Breast epithelium (tissue), 4 donors: ENCODE results near the gene MPST. TPM values are rescaled to one million over a fixed set of nuclear protein-coding genes. Genes with fewer than 3 reads are reported as not detected.

ENCODE experiments used
- DNase-seq, 2 donors: peaks; one replicate each; pipeline ENCODE4 v3.0.0-alpha.2; 2019; ENCODE audit warnings: low spot score in 2 of 2
- H3K27ac ChIP-seq, 2 donors: fragments of 200-600 bp; sonication (generic) in 1 of 2; one replicate each; pipeline ENCODE4 v1.5.1; 2016 to 2019; ENCODE audit warnings: mild to moderate bottlenecking in 1 of 2
- H3K27me3 ChIP-seq, 2 donors: fragments of 200-600 bp; sonication (generic) in 1 of 2; one replicate each; pipeline versions ENCODE4 v1.5.1 to v1.6.0; 2017 to 2019; ENCODE audit warnings: control low read depth in 1 of 2, mild to moderate bottlenecking in 1 of 2
- H3K36me3 ChIP-seq: fragments of 200-600 bp; one replicate; pipeline ENCODE4 v1.5.1; 2019
- H3K4me1 ChIP-seq, 2 donors: fragments of 200-600 bp; sonication (generic); one replicate each; pipeline ENCODE4 v1.5.1; 2016 to 2019; ENCODE audit warnings: control low read depth in 1 of 2
- H3K4me3 ChIP-seq, 3 donors: fragments of 200-600 bp; sonication (generic); 1 replicate in 2 of 3; 2 replicates in 1 of 3; pipeline ENCODE4 v1.5.1; 2016 to 2019; ENCODE audit warnings: mild to moderate bottlenecking in 3 of 3, moderate library complexity in 2 of 3
- H3K9me3 ChIP-seq, 2 donors: fragments of 200-600 bp; sonication (generic) in 1 of 2; one replicate each; pipeline ENCODE4 v1.5.1; 2016 to 2019; ENCODE audit warnings: control low read depth in 1 of 2
- POLR2A ChIP-seq: fragments of 450-650 bp; IDR thresholded peaks from one replicate; pipeline ENCODE4 v1.6.1; 2016; ENCODE audit warnings: antibody characterized with exemption, mild to moderate bottlenecking, moderate library complexity
- POLR2AphosphoS5 ChIP-seq, 3 donors: sonication (generic); formaldehyde crosslinking; IDR thresholded peaks; one replicate each; pipeline ENCODE4 v1.6.1; 2017; ENCODE audit warnings: antibody characterized with exemption in 3 of 3
- intact Hi-C: fragments of 100-400 bp; cut with DNase I; formaldehyde crosslinking; loops from one replicate; pipeline ENCODE4 v1.15.1; 2023; ENCODE audit warnings: low total_unique reads
- total RNA-seq, 3 donors: library from RNA; depleted of rRNA; stranded (reverse); fragments of >200 nt; gene quantifications; one replicate each; pipeline ENCODE4 v1.1.0, GENCODE V29; 2016
- TF ChIP-seq, protein P1 (sequence below), 3 donors: fragments of 450-650 bp; IDR thresholded peaks; one replicate each; pipeline ENCODE4 v1.5.1; 2016 to 2017; ENCODE audit warnings: antibody characterized with exemption in 3 of 3, mild to moderate bottlenecking in 3 of 3, moderate library complexity in 3 of 3

Gene MPST
- total RNA-seq, 3 donors from 2014 or later: 72.0 to 175 (median 113) TPM

GRCh38 chr22:37074537-37074936 lies 55.0 kb downstream of the MPST start:
- H3K4me1 ChIP-seq: no peaks in the 10 kb centered on the region
- H3K9me3 ChIP-seq: no peaks in the 10 kb centered on the region
- intact Hi-C loops: no loop called here
- no peak for DNase-seq
- H3K27me3 ChIP-seq: peaks cover 0 to 35% of the 10 kb centered on the region in 2 donors
- no peaks in the 10 kb centered on the region for H3K36me3 ChIP-seq
- H3K27ac ChIP-seq: no peak overlapping the region
- TF ChIP-seq, protein P1, sequence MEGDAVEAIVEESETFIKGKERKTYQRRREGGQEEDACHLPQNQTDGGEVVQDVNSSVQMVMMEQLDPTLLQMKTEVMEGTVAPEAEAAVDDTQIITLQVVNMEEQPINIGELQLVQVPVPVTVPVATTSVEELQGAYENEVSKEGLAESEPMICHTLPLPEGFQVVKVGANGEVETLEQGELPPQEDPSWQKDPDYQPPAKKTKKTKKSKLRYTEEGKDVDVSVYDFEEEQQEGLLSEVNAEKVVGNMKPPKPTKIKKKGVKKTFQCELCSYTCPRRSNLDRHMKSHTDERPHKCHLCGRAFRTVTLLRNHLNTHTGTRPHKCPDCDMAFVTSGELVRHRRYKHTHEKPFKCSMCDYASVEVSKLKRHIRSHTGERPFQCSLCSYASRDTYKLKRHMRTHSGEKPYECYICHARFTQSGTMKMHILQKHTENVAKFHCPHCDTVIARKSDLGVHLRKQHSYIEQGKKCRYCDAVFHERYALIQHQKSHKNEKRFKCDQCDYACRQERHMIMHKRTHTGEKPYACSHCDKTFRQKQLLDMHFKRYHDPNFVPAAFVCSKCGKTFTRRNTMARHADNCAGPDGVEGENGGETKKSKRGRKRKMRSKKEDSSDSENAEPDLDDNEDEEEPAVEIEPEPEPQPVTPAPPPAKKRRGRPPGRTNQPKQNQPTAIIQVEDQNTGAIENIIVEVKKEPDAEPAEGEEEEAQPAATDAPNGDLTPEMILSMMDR (IDR thresholded peaks at IDR 0.05): no peak
- TF ChIP-seq POLR2AphosphoS5 (IDR thresholded peaks at IDR 0.05) (no peak), POLR2A (no peak)
- no peak overlapping the region for H3K4me3 ChIP-seq

DNA sequence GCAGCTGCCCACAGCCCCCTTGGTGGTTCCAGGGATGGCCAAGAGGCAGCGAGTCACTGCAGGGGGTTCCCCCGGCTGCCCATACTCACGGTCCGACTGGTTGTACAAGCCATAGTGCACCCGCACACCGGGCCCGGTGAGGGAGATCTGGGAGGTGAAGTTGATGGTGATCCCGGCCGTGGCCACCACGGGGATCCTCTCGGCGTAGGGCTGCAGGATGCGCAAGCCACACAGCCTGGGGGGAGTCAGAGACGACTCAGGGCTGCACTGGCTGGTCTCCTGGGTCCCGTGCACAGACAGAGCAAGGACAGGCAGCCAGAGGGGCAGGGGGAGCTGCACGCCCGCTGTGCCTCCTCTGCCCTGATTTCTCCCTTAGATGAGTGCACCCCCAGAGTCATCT lies 55.5 kb downstream of the MPST start:
- no peaks in the 10 kb centered on the region for H3K9me3 ChIP-seq
- no peak overlapping the region for H3K4me3 ChIP-seq
- H3K36me3 ChIP-seq: no peaks in the 10 kb centered on the region
- H3K4me1 ChIP-seq: no peaks in the 10 kb centered on the region
- intact Hi-C loops: loop anchor here (5.0 kb wide), 1 partner anchor 513 kb away; no protein-coding TSS in a partner anchor
- TF ChIP-seq POLR2A (no peak), POLR2AphosphoS5 (IDR thresholded peaks at IDR 0.05) (no peak)
- TF ChIP-seq, protein P1 (IDR thresholded peaks at IDR 0.05): no peak
- DNase-seq: no peak
- peaks cover 0 to 30% of the 10 kb centered on the region in 2 donors for H3K27me3 ChIP-seq
- H3K27ac ChIP-seq: no peak overlapping the region

DNA sequence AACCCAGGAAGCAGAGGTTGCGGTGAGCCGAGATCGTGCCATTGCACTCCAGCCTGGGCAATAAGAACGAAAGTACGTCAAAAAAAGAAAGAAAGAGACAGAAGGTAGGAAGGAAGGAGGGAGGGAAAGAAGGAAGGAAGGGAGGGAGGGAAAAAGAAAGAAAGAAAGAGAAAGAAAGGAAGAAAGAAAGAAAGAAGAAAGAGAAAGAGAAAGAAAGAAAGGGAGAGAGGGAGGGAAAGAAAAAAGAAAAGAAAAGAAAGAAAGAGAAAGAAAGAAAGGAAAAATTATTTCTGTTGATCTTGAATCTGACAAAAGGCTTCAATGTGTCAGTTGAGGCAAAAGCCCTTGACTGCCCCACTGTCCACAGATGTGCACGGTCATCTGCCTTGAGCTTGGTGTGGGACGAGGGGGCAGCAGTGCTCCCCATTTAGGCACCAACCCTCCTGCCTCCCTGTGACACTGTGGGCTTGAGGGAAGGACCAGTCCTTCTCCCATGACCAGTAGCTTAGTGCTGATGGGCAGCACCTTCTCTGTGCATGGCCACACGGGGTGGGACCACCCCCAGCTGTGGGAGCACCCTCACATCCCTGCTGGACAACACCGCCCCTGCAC lies 56.4 kb downstream of the MPST start:
- Histone ChIP-seq H3K27me3 (peaks cover 0 to 21% of the 10 kb centered on the region in 2 donors), H3K4me1 (no peaks in the 10 kb centered on the region), H3K9me3 (no peaks in the 10 kb centered on the region), H3K27ac (no peak overlapping the region), H3K4me3 (no peak overlapping the region), H3K36me3 (no peaks in the 10 kb centered on the region)
- DNase-seq: no peak
- TF ChIP-seq POLR2AphosphoS5 (IDR thresholded peaks at IDR 0.05) (no peak), POLR2A (no peak)
- TF ChIP-seq, protein P1 (IDR thresholded peaks at IDR 0.05): no peak
- intact Hi-C loops: loop anchor here (5.0 kb wide), 1 partner anchor 514 kb away; no protein-coding TSS in a partner anchor

- H3K4me3 ChIP-seq: no peak overlapping the region
- TF ChIP-seq POLR2AphosphoS5 (IDR thresholded peaks at IDR 0.05): no peak
- TF ChIP-seq, protein P1 (IDR thresholded peaks at IDR 0.05): peak; percentile 52 to 65 (median 62)
- intact Hi-C loops: loop anchor here (5.0 kb wide), 1 partner anchor 516 kb away; no protein-coding TSS in a partner anchor
- H3K4me1 ChIP-seq: no peaks in the 10 kb centered on the region
- no peaks in the 10 kb centered on the region for H3K36me3 ChIP-seq
- no peaks in the 10 kb centered on the region for H3K9me3 ChIP-seq
- H3K27ac ChIP-seq: no peak overlapping the region
- H3K27me3 ChIP-seq: peaks cover 0 to 19% of the 10 kb centered on the region in 2 donors
- no peak for DNase-seq
Measured at GRCh38 chr22:37077802-37078448, 58.4 kb downstream of the MPST start.

GRCh38 chr22:37079158-37079557 lies 59.6 kb downstream of the MPST start:
- Histone ChIP-seq H3K27ac (no peak overlapping the region), H3K36me3 (no peaks in the 10 kb centered on the region), H3K4me3 (no peak overlapping the region), H3K4me1 (no peaks in the 10 kb centered on the region), H3K9me3 (no peaks in the 10 kb centered on the region), H3K27me3 (peaks cover 0 to 16% of the 10 kb centered on the region in 2 donors)
- TF ChIP-seq, protein P1 (IDR thresholded peaks at IDR 0.05): no peak
- no peak for TF ChIP-seq POLR2A
- no peak for TF ChIP-seq POLR2AphosphoS5 (IDR thresholded peaks at IDR 0.05)
- intact Hi-C loops: loop anchor here (5.0 kb wide), 1 partner anchor 517 kb away; no protein-coding TSS in a partner anchor
- DNase-seq: no peak
